CD14-positive monocyte (primary cell): ENCODE measurements around the gene TMOD1. TPM values are rescaled to one million over a fixed set of nuclear protein-coding genes. Genes with fewer than 3 reads are reported as not detected.

Experiments used
- DNase-seq, 3 donors: peaks; one replicate each; pipeline ENCODE4 v3.0.0-alpha.2; 2011 to 2022
- H2AFZ ChIP-seq: 2 replicates; pipeline ENCODE4 v1.6.0; 2012; ENCODE audit warnings: mild to moderate bottlenecking, low read depth, low read length, inconsistent platforms; ENCODE audit not compliant: insufficient read depth, poor library complexity, severe bottlenecking
- H3K27ac ChIP-seq, 2 donors: 1 replicate in 1 of 2; 2 replicates in 1 of 2; pipeline ENCODE4 v1.5.1; 2012 to 2013; ENCODE audit warnings: low read length in 2 of 2, control low read depth in 1 of 2, inconsistent platforms in 1 of 2, low read depth in 1 of 2, mild to moderate bottlenecking in 1 of 2
- H3K27me3 ChIP-seq, 2 donors: one replicate each; pipeline versions ENCODE4 v1.6.0 to v1.6.1; 2011 to 2013; ENCODE audit warnings: low read length in 2 of 2; ENCODE audit not compliant: control insufficient read depth in 2 of 2, insufficient read depth in 2 of 2
- H3K36me3 ChIP-seq, 2 donors: replicated peaks in 1 of 2; 1 replicate in 1 of 2; 2 replicates in 1 of 2; pipeline versions ENCODE4 v1.5.1 to v1.6.1; 2012 to 2013; ENCODE audit warnings: low read length in 2 of 2, control low read depth in 1 of 2, inconsistent platforms in 1 of 2, mild to moderate bottlenecking in 1 of 2; ENCODE audit not compliant: insufficient read depth in 2 of 2, control insufficient read depth in 1 of 2
- H3K4me1 ChIP-seq, 2 donors: 1 replicate in 1 of 2; 2 replicates in 1 of 2; pipeline versions ENCODE4 v1.5.1 to v1.6.1; 2012 to 2013; ENCODE audit warnings: low read length in 2 of 2, control low read depth in 1 of 2, inconsistent platforms in 1 of 2, mild to moderate bottlenecking in 1 of 2, moderate library complexity in 1 of 2; ENCODE audit not compliant: insufficient read depth in 2 of 2, control insufficient read depth in 1 of 2
- H3K4me2 ChIP-seq: replicated peaks from 2 replicates; pipeline ENCODE3; 2012; ENCODE audit warnings: low read length, moderate library complexity, mild to moderate bottlenecking; ENCODE audit not compliant: poor library complexity, severe bottlenecking; ENCODE audit errors: extremely low read depth
- H3K4me3 ChIP-seq, 3 experiments: fragments of 200-600 bp in 1 of 3; sonication (generic) in 1 of 3; replicated peaks in 1 of 3; 1 replicate in 2 of 3; 2 replicates in 1 of 3; pipeline ENCODE4 v1.5.1; 2011 to 2013; ENCODE audit warnings: low read length in 3 of 3, mild to moderate bottlenecking in 3 of 3, control low read depth in 2 of 3, low read depth in 2 of 3, inconsistent platforms in 1 of 3, moderate library complexity in 1 of 3
- H3K79me2 ChIP-seq: 2 replicates; pipeline ENCODE4 v1.6.0; 2012; ENCODE audit warnings: mild to moderate bottlenecking, control low read depth, inconsistent platforms, low read length, moderate library complexity; ENCODE audit not compliant: insufficient read depth
- H3K9ac ChIP-seq: 2 replicates; pipeline ENCODE4 v1.6.0; 2017; ENCODE audit warnings: low read length, mild to moderate bottlenecking; ENCODE audit not compliant: insufficient read depth, poor library complexity, severe bottlenecking
- H3K9me3 ChIP-seq, 2 donors: replicated peaks in 1 of 2; 1 replicate in 1 of 2; 2 replicates in 1 of 2; pipeline versions ENCODE4 v1.5.1 to v1.6.1; 2012 to 2013; ENCODE audit warnings: low read length in 2 of 2, control low read depth in 1 of 2; ENCODE audit not compliant: control insufficient read depth in 1 of 2, insufficient read depth in 1 of 2
- H4K20me1 ChIP-seq: 2 replicates; pipeline ENCODE4 v1.6.0; 2012; ENCODE audit warnings: mild to moderate bottlenecking, low read length, control low read depth, moderate library complexity; ENCODE audit not compliant: insufficient read depth
- H3K27ac Mint-ChIP-seq, 7 donors: one replicate each; pipeline ENCODE4 v1.8.0; 2020; ENCODE audit warnings: mild to moderate bottlenecking in 7 of 7, mixed read lengths in 7 of 7, moderate library complexity in 6 of 7, inconsistent platforms in 2 of 7
- H3K27me3 Mint-ChIP-seq, 3 donors: one replicate each; pipeline ENCODE4 v1.8.0; 2021 to 2022; ENCODE audit warnings: low read depth in 3 of 3, mild to moderate bottlenecking in 3 of 3, mixed read lengths in 3 of 3, moderate library complexity in 3 of 3, inconsistent platforms in 1 of 3
- H3K36me3 Mint-ChIP-seq, 2 donors: one replicate each; pipeline ENCODE4 v1.8.0; 2020; ENCODE audit warnings: mixed read lengths in 2 of 2, inconsistent platforms in 1 of 2, mild to moderate bottlenecking in 1 of 2
- H3K4me1 Mint-ChIP-seq: one replicate; pipeline ENCODE4 v1.8.0; 2020; ENCODE audit warnings: mild to moderate bottlenecking, mixed read lengths
- H3K4me3 Mint-ChIP-seq, 2 donors: one replicate each; pipeline ENCODE4 v1.8.0; 2020; ENCODE audit warnings: mild to moderate bottlenecking in 2 of 2, mixed read lengths in 2 of 2, moderate library complexity in 1 of 2
- H3K9me3 Mint-ChIP-seq, 7 donors: one replicate each; pipeline ENCODE4 v1.8.0; 2020 to 2022; ENCODE audit warnings: mixed read lengths in 7 of 7, mild to moderate bottlenecking in 6 of 7, moderate library complexity in 6 of 7, inconsistent platforms in 2 of 7
- WGBS: methylation state at CpG from one replicate; pipeline ENCODE4 v1.1.5; 2013; ENCODE audit warnings: missing lambda C conversion rate; ENCODE audit not compliant: insufficient coverage; 5-methylcytosine and 5-hydroxymethylcytosine counted together
- intact Hi-C, 2 donors: fragments of 100-400 bp; cut with micrococcal nuclease; formaldehyde crosslinking; loops; one replicate each; pipeline versions ENCODE4 v1.15.0 to v1.15.1; 2023
- polyA plus RNA-seq, 3 donors: library from polyadenylated mRNA; depleted of rRNA in 1 of 3; unstranded in 2 of 3; stranded (reverse) in 1 of 3; fragments of 300-500 nt in 2 of 3; fragments of >200 nt in 1 of 3; fragmentation: Illumina TruSeq in 2 of 3; gene quantifications; 1 replicate in 2 of 3; 2 replicates in 1 of 3; pipeline ENCODE4 v1.2.3, GENCODE V29; 2012 to 2021
- TF ChIP-seq, protein P1 (sequence below): fragments of 200-600 bp; IDR thresholded peaks from one replicate; pipeline ENCODE4 v1.8.0; 2022; ENCODE audit warnings: antibody characterized with exemption, mild to moderate bottlenecking

The TMOD1 gene
- polyA plus RNA-seq, 3 donors: 0.09 to 0.81 (median 0.59) TPM

DNA sequence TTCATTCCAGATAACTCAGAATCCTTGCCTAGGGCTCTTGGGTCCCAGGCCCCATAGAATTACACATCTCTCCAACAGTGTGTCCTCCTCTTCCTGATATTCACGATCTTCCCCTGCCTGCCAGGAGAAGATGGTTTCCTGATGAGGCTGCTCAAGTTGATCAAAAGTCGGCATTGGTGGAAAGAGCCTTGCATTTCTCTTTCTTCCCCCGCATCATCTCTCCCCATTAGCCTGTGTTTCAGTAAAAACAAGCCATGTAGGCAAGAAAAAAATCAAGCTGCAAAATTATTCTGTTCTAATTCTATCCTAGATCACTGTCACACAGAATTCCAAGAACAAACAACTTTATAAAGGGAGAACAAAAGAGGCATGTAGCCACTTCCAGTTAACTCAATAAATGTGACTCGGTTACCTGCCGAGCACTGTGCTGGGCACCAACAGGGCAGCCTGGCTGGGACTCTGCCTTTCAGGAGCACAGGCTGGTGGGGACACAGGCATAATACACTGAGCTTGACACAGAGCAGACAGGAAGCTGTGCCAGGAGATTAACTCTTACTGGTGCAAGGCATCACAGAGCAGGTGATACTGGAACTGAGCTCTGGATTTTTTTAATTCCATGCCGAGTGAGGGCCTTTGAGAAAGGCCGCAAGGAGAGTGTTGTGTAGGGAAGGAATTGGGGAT is 25.6 kb downstream of the TMOD1 start:
- WGBS: 99% methylated on average over 6 of the region's 7 CpGs
- intact Hi-C loops: no loop called here
- H3K36me3 ChIP-seq: no peaks in the 10 kb centered on the region
- H3K9ac ChIP-seq: no peak overlapping the region
- peaks cover 0 to 2% (median 0%) of the 10 kb centered on the region in 7 donors for H3K9me3 Mint-ChIP-seq
- no peak overlapping the region for H3K4me2 ChIP-seq
- no peak for DNase-seq
- H3K4me3 ChIP-seq: no peak overlapping the region
- TF ChIP-seq, protein P1, sequence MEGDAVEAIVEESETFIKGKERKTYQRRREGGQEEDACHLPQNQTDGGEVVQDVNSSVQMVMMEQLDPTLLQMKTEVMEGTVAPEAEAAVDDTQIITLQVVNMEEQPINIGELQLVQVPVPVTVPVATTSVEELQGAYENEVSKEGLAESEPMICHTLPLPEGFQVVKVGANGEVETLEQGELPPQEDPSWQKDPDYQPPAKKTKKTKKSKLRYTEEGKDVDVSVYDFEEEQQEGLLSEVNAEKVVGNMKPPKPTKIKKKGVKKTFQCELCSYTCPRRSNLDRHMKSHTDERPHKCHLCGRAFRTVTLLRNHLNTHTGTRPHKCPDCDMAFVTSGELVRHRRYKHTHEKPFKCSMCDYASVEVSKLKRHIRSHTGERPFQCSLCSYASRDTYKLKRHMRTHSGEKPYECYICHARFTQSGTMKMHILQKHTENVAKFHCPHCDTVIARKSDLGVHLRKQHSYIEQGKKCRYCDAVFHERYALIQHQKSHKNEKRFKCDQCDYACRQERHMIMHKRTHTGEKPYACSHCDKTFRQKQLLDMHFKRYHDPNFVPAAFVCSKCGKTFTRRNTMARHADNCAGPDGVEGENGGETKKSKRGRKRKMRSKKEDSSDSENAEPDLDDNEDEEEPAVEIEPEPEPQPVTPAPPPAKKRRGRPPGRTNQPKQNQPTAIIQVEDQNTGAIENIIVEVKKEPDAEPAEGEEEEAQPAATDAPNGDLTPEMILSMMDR: no peak
- H3K27ac ChIP-seq: no peak overlapping the region
- H3K9me3 ChIP-seq: no peaks in the 10 kb centered on the region
- H3K4me1 ChIP-seq: no peaks in the 10 kb centered on the region
- peaks cover 1 to 3% (median 2%) of the 10 kb centered on the region in 3 donors for H3K27me3 Mint-ChIP-seq
- H3K4me3 Mint-ChIP-seq: no peak overlapping the region
- no peaks in the 10 kb centered on the region for H3K36me3 Mint-ChIP-seq
- no peak overlapping the region for H3K27ac Mint-ChIP-seq
- H2AFZ ChIP-seq: no peak overlapping the region
- no peaks in the 10 kb centered on the region for H3K79me2 ChIP-seq
- H3K4me1 Mint-ChIP-seq: peaks cover 2% of the 10 kb centered on the region
- no peaks in the 10 kb centered on the region for H3K27me3 ChIP-seq
- H4K20me1 ChIP-seq: no peaks in the 10 kb centered on the region

GRCh38 chr9:97527626-97528528 is 26.4 kb downstream of the TMOD1 start:
- no peaks in the 10 kb centered on the region for H3K36me3 ChIP-seq
- H3K9me3 ChIP-seq: no peaks in the 10 kb centered on the region
- DNase-seq: no peak
- intact Hi-C loops: no loop called here
- H2AFZ ChIP-seq: no peak overlapping the region
- Mint-ChIP-seq H3K36me3 (no peaks in the 10 kb centered on the region), H3K9me3 (peaks cover 0 to 2% (median 0%) of the 10 kb centered on the region in 7 donors), H3K27ac (no peak overlapping the region), H3K4me1 (peaks cover 2% of the 10 kb centered on the region), H3K4me3 (no peak overlapping the region), H3K27me3 (peaks cover 1 to 3% (median 2%) of the 10 kb centered on the region in 3 donors)
- no peak overlapping the region for H3K27ac ChIP-seq
- H3K79me2 ChIP-seq: no peaks in the 10 kb centered on the region
- no peaks in the 10 kb centered on the region for H4K20me1 ChIP-seq
- H3K27me3 ChIP-seq: no peaks in the 10 kb centered on the region
- no peak overlapping the region for H3K9ac ChIP-seq
- TF ChIP-seq, protein P1: no peak
- no peak overlapping the region for H3K4me3 ChIP-seq
- no peaks in the 10 kb centered on the region for H3K4me1 ChIP-seq
- no peak overlapping the region for H3K4me2 ChIP-seq
- 95% methylated on average over 13 of the region's 18 CpGs for WGBS
